Hippocampal formation (tissue), 2 donors: ENCODE results near the gene CABCOCO1.

ENCODE experiments used
- DNase-seq, 2 donors: peaks; one replicate each; lab custom pipeline; 2025; lab: John Stamatoyannopoulos, UW

CABCOCO1 gene

GRCh38 chr10:61814160-61814559 lies 151.4 kb downstream of the CABCOCO1 start:
- DNase-seq = no peak

GRCh38 chr10:61815496-61815895 lies 152.8 kb downstream of the CABCOCO1 start:
- DNase-seq = no peak
